Esophagus squamous epithelium (tissue), 4 donors: Measurements from ENCODE around the gene FGF5.

Source experiments
- POLR2A ChIP-seq, 4 donors: fragments of 450-650 bp; IDR thresholded peaks; one replicate each; pipeline ENCODE4 v1.6.1; 2017; ENCODE audit warnings: antibody characterized with exemption in 4 of 4, mild to moderate bottlenecking in 4 of 4, moderate library complexity in 3 of 4
- TF ChIP-seq, protein P1 (sequence below), 6 experiments: fragments of 450-650 bp in 4 of 6; fragments of 200-600 bp in 2 of 6; sonication (generic) in 2 of 6; IDR thresholded peaks; one replicate each; pipeline ENCODE4 v1.5.1; 2016 to 2019; ENCODE audit warnings: antibody characterized with exemption in 6 of 6, mild to moderate bottlenecking in 4 of 6, moderate library complexity in 4 of 6

DNA sequence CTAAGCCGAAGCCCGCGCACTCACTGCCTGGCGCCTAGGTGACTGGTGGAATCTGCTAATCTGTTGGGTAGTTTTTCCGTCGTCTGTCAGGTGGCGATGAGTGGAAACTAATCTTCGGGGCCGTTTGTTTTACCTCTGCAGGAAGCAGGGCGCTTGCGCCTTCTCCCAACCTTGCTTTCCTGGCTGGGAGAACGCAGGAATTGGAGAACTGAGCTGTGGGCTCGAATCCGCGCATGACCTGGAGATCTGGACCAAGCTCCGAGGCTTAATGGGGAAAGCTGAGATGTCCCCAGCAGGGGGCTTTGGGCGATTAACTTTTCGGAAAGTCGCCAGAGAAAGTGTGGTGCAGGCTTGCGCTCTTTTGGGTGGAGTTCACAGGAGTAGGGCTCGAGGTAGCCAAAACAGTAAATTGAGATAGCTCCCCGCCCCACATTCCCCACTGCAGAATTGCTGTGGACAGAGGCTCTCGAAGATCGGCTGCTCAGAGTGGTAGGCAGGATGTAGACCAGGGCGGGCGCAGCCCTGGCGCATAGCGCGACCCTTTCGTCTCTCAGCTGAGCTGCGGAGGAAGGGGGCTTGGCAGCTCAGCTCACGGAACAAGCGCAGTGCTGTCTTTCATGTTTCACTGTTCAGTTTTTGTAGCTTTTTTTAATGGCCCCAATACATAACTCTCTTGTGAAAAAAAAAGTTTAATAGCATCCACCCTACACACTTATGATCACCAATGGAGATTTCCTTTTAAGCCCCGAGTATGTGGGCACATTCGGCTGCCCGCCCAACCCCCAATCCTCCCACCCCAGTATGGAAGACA is 2.7 kb upstream of the FGF5 start:
- TF ChIP-seq, protein P1, sequence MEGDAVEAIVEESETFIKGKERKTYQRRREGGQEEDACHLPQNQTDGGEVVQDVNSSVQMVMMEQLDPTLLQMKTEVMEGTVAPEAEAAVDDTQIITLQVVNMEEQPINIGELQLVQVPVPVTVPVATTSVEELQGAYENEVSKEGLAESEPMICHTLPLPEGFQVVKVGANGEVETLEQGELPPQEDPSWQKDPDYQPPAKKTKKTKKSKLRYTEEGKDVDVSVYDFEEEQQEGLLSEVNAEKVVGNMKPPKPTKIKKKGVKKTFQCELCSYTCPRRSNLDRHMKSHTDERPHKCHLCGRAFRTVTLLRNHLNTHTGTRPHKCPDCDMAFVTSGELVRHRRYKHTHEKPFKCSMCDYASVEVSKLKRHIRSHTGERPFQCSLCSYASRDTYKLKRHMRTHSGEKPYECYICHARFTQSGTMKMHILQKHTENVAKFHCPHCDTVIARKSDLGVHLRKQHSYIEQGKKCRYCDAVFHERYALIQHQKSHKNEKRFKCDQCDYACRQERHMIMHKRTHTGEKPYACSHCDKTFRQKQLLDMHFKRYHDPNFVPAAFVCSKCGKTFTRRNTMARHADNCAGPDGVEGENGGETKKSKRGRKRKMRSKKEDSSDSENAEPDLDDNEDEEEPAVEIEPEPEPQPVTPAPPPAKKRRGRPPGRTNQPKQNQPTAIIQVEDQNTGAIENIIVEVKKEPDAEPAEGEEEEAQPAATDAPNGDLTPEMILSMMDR (IDR thresholded peaks at IDR 0.05) = no peak
- no peak for TF ChIP-seq POLR2A (IDR thresholded peaks at IDR 0.05)
